Inflammatory macrophage treated with lipopolysaccharide for 4 hours (primary cell): ENCODE results near the gene TMEM132C.

Experiments used
- DNase-seq: peaks from one replicate; pipeline ENCODE4 v3.0.0-alpha.2; 2020

Gene TMEM132C

GRCh38 chr12:128339631-128340030 is 72.7 kb downstream of the TMEM132C start:
- no peak for DNase-seq

- no peak for DNase-seq
Observed at GRCh38 chr12:128353301-128353700, 86.3 kb downstream of the TMEM132C start.

GRCh38 chr12:128356547-128356946 is 89.6 kb downstream of the TMEM132C start:
- DNase-seq: no peak

DNA sequence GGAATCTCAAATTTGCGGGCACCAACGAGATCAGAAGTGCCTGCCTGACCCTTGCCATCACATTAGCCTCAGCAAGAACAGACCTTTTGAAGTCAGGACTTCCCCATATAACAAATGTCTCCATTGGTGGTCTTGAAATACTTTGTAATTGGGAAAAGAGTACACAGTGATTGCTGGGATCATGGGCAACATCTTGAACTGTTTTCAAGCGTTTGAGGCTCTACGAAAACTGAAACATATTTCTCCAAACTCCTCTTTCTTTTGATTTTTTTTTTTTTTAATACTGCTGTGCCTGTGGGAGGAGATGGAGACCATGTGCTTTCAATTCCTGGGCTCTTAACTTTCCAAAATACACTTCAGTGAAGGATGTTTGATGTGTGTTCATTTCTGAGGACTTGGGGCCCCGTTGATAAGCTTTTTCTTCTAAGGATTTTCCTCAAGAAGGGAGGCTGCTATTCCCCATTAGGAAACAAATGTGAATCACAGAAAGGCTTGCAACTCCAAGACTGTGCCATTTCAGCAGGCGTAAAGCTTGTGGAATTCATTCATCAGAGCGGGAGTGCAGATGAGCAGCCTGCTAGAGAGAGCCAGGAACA is 94.5 kb downstream of the TMEM132C start:
- no peak for DNase-seq

- no peak for DNase-seq
Observed at GRCh38 chr12:128365032-128365431, 98.1 kb downstream of the TMEM132C start.

GRCh38 chr12:128365651-128366231 is 98.8 kb downstream of the TMEM132C start:
- no peak for DNase-seq

DNA sequence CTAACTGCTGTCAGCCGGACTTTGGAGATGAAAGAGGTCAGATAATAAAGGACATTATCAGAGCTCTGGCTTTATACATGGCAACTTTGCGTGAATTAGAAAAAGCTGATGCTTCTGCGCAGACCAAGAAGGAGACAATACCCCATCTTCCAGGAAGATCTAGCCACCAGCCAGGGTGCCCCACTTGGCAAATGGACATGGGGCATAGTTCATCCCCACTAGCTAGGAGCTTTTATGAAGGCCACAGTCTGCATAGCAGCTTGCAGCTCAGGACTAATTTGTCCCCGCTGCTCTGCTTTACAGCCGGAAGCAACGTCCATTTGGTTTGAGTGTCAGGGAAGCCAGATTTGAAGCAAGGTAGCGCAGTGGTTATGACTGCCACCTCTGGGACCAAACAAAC is 101.0 kb downstream of the TMEM132C start:
- no peak for DNase-seq

DNA sequence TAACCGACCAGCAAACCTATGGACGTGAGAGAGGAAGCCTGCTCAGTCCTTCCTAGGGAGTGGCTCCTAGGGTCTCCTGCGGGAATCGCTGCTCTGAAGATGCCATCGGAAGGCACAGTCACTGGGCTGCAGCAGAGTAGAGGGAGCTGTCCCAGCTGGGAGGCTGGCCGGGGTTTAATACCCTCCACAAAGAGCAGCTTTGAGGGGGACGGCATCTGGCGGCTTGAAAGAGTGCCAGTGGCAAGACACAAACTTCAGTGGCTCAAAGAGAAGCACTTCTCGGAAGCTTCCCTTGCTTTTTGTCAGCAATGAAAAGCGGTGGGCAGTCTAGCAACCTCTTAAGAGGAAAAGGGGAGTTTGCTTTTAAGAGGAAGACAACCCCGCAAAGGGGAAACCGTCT is 114.6 kb downstream of the TMEM132C start:
- DNase-seq: no peak

DNA sequence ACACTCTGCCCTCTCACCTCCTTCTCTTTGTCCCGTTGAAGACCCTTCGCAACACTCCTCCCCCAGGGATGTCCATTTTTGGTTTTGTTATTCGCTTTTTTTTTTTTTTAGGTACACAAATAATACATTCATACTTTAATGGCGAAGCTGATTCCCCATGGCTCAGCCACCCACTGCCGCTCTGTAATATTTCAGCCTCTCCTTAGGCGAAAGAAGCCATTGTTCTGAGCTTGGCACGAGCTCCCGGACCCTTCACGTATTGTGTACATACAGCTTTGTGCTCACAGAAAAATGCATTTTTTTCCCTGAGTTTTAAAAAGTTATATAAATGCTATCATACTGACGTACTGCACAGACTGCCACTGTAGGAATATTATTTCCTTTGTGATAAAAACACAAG is 115.0 kb downstream of the TMEM132C start:
- no peak for DNase-seq

- DNase-seq: no peak
Observed at GRCh38 chr12:128382946-128383345, 116.0 kb downstream of the TMEM132C start.

DNA sequence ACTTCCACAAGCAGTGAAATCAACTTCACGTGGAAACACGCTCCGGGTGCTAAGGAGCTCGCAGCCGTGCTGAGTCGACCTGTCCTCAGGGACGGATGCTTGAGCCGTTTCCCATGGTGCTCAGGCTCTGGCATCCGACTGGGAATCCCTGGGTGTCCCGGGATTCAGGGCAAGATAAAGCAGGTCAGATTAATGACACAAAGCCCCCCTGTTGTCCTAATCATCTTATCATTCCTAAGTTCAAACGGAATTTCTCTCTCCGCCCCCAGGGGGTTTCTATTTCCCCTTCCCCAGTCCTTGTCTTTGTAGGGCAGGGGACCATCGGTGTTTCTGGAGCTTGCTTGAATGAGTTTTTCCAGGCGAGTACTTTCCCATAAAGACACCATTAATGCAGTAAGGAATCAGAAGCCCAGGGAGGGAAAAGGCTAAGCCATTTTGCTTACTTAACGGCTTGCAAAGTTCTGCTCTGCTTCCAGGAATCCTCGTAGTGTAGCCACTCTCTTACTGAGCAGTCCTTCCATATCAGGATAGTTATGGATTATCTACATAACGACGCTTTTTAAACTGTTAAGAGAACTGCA is 116.5 kb downstream of the TMEM132C start:
- no peak for DNase-seq

- no peak for DNase-seq
Observed at GRCh38 chr12:128385736-128386135, 118.8 kb downstream of the TMEM132C start.

DNA sequence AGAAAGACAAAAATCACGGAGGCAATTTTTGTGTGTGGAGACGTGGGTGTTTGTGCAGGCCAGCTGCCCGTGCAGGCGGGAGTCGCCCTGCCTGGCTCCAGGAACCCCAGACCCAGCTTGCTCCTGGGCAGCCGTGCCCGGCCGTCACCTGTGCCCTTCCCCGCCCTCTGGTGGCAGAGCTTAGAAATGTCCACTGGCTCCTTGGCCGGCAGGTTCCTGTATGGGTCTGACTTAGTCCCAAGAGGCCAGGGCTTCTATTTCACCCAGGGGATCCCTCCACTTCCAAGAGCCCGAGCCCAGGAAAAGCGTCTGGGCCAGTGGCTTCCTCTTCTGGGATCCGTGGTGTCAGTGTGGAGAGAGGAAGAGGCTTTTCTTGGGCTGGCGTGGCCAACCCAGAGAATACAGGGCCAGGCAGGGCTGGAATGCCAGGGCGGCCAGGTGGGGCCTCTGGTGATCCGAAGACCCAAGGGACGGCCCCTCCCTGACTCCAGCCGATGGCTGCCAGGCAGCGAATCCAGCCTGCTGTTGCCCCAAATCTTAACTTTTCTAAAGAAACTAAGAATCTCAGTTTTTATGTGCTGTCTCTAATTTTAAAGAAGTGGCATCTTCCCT is 120.9 kb downstream of the TMEM132C start:
- DNase-seq: peak; percentile 3

GRCh38 chr12:128388461-128389000 is 121.6 kb downstream of the TMEM132C start:
- DNase-seq: no peak

- no peak for DNase-seq
Observed at GRCh38 chr12:128393346-128393745, 126.4 kb downstream of the TMEM132C start.

DNA sequence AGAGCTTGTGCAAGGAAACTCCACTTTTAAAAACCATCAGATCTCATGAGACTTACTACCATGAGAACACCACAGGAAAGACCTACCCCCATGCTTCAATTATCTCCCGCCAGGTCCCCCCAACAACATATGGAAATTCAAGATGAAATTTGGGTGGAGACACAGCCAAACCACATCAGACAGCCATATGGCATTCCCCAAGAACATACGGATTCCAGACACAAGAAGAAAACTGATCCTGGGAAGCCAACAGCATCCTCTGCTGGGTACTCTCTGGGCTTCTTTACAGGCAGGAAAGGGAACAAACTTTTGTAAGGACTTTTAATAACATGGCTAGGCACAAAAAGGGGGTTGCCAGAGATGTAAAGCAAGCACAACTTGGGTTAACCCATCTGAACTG is 127.2 kb downstream of the TMEM132C start:
- no peak for DNase-seq

DNA sequence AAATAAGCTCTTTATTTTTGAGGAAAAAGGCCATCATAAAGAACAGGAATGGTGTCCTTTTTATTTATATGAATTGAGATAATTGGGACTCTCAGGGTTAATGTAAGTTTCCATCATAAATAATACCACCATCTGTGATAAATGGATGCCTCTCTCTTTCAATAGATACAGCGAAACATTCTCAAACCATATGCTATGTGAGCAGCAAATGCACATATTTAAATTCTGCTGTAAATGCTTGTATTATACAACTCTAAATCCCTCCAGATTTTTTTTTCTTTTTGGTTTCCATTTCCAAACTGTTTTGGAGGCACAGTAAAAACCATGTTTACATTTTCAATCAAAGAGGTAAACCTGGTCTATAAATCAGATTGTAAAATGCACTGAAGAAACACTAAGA is 132.3 kb downstream of the TMEM132C start:
- DNase-seq: no peak

DNA sequence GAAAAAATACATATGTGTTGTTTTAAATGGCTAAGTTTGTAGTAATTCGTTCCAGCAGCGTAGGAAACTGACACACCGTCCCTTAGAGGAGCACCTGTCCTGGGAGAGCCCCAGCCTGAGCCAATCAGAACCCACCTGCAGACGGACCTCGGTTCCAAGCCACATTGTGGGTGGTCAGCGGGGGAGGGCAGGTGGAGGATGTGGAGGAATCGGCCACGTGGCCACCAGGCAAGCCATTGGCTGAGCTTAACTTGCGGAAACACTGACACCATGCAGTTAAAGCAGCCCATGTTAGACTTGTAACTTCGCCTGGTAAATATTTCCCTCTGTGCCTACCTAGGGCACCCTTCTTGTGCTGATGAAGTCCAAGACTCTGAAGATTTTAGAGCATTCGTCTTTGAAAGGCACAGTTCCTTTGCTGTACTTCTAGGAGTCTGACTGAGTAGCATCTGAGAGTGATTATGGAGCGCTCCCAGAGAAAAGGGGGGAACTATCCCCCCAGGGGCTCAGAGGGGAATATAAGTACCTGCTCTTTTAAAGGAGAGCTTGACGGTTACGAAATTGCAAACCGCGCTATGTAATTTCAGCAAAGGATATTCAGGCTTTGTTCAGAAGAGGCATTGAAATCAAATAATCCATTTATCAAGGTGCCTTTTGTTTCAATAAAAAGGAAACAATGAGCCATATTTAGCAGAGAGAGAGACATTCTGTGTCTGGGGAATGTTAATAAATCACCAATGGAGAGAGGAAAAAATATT is 135.7 kb downstream of the TMEM132C start:
- no peak for DNase-seq

GRCh38 chr12:128408669-128409068 is 141.7 kb downstream of the TMEM132C start:
- DNase-seq: no peak

DNA sequence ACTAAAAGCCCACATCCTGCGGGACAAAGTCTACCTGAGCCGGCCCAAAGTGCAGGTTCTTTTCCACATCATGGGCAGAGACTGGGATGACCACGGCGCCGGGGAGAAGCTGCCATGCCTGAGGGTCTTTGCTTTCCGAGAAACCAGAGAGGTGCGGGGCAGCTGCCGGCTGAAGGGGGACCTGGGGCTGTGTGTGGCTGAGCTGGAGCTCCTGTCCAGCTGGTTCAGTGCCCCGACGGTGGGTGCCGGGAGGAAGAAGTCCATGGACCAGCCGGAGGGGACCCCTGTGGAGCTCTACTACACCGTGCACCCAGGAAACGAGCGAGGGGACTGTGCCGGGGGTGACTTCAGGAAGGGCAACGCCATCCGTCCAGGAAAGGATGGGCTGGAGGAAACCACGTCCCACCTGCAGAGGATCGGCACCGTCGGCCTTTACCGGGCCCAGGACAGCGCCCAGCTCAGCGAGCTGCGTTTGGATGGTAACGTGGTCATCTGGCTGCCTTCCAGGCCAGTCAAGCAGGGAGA is 148.1 kb downstream of the TMEM132C start:
- DNase-seq: no peak

GRCh38 chr12:128418944-128419343 is 152.0 kb downstream of the TMEM132C start:
- DNase-seq: no peak

DNA sequence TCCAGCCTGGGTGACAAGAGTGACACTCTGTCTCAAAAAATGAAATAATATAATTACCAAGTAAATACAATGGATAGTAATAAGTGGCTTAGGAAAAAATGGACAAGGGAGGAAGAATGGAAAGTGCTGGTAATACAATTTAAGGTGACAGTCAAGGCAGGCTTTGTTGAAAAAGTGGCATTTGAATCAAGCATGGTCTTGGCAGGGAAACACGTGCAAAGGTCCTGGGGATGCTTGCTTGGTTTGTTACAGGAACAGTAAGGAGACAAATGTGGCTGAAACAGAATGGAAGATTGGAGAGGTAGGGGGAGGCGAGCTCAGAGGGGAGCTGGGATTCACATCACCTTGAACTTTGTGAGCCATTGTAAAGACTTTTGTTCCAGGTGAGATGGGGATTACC is 153.2 kb downstream of the TMEM132C start:
- DNase-seq: no peak

DNA sequence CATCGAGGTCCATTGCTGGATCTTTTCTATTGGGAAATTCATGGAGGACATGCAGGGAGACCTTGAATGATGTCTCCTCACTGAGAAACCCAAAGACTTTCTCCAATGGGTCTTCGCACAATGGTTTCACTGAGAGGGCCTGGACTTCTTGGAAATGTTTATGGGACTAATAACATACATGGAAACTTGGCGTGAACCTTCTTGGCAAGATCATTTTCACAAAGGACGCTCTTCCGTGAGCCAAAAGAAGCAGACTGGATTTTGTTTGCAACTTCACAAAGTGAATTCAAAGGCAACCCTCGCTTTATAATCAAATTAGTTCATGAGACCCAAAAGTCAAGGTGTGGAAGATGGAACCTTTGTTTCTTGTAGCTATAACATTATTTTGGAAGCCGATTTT is 154.4 kb downstream of the TMEM132C start:
- DNase-seq: no peak
